IMR-90 (cell line): ENCODE data around the gene RAB20.

Source experiments
- BHLHE40 ChIP-seq: fragments of 150-350 bp; IDR thresholded peaks from 2 replicates; pipeline ENCODE4 v1.6.1; 2016; ENCODE audit warnings: mild to moderate bottlenecking, low read depth, low read length
- CEBPB ChIP-seq: IDR thresholded peaks from 2 replicates; pipeline ENCODE4 v1.6.1; 2012; ENCODE audit warnings: low read depth, low read length, improper control_type of control experiment
- CHD1 ChIP-seq: IDR thresholded peaks from 2 replicates; pipeline ENCODE4 v1.6.1; 2012; ENCODE audit warnings: low read depth, low read length, improper control_type of control experiment
- MAFK ChIP-seq: IDR thresholded peaks from 2 replicates; pipeline ENCODE4 v1.6.1; 2012; ENCODE audit warnings: low read depth, low read length, improper control_type of control experiment
- MXI1 ChIP-seq: IDR thresholded peaks from 2 replicates; pipeline ENCODE4 v1.6.1; 2012; ENCODE audit warnings: low read depth, mild to moderate bottlenecking, low read length, moderate library complexity, borderline replicate concordance
- NFE2L2 ChIP-seq: fragments of 150-350 bp; IDR thresholded peaks from 2 replicates; pipeline ENCODE4 v1.6.1; 2016; ENCODE audit warnings: low read depth, mild to moderate bottlenecking, low read length
- POLR2A ChIP-seq: IDR thresholded peaks from 2 replicates; pipeline ENCODE4 v1.6.1; 2012; ENCODE audit warnings: mild to moderate bottlenecking, low read depth, low read length
- RAD21 ChIP-seq: IDR thresholded peaks from 2 replicates; pipeline ENCODE4 v1.6.1; 2012; ENCODE audit warnings: low read length, improper control_type of control experiment
- RCOR1 ChIP-seq: IDR thresholded peaks from 2 replicates; pipeline ENCODE4 v1.6.1; 2012; ENCODE audit warnings: mild to moderate bottlenecking, low read length, improper control_type of control experiment; ENCODE audit not compliant: insufficient replicate concordance
- RFX5 ChIP-seq: IDR thresholded peaks from 2 replicates; pipeline ENCODE4 v1.8.0; 2012; ENCODE audit warnings: low read depth, mild to moderate bottlenecking, low read length, moderate library complexity
- SMC3 ChIP-seq: fragments of 150-350 bp; IDR thresholded peaks from 2 replicates; pipeline ENCODE4 v1.6.1; 2016; ENCODE audit warnings: low read depth, mild to moderate bottlenecking, antibody characterized with exemption, low read length, moderate library complexity
- TF ChIP-seq, protein P1 (sequence below): conservative IDR thresholded peaks from 2 replicates; pipeline ENCODE4 v1.5.1; 2012; ENCODE audit warnings: mild to moderate bottlenecking, low read depth, low read length, improper control_type of control experiment
- TF ChIP-seq, protein P2 (sequence below): fragments of 150-350 bp; IDR thresholded peaks from 2 replicates; pipeline ENCODE4 v1.6.1; 2016; ENCODE audit warnings: low read depth, mild to moderate bottlenecking, low read length, moderate library complexity, borderline replicate concordance

DNA sequence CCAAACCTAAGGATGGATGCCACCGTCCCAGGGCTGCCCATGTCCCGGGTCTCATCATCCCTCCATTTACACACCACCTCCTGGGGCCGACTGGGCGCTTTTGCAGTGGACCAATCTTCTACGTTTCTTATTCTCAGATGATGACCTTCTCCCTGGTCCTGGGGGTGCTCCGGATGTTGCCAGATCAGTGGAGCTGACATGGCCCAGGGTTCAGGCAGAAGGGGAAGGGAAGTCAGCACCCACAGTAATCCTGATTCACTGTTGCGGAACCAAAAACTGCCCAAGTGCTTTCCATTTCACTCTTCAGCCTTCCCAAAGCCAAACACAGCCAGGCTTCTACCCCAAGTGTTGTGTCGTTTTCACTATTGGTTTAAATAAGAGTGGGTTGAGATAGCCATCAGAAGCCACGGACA lies 29.8 kb downstream of the RAB20 start:
- no peak for TF ChIP-seq MAFK
- TF ChIP-seq, protein P1, sequence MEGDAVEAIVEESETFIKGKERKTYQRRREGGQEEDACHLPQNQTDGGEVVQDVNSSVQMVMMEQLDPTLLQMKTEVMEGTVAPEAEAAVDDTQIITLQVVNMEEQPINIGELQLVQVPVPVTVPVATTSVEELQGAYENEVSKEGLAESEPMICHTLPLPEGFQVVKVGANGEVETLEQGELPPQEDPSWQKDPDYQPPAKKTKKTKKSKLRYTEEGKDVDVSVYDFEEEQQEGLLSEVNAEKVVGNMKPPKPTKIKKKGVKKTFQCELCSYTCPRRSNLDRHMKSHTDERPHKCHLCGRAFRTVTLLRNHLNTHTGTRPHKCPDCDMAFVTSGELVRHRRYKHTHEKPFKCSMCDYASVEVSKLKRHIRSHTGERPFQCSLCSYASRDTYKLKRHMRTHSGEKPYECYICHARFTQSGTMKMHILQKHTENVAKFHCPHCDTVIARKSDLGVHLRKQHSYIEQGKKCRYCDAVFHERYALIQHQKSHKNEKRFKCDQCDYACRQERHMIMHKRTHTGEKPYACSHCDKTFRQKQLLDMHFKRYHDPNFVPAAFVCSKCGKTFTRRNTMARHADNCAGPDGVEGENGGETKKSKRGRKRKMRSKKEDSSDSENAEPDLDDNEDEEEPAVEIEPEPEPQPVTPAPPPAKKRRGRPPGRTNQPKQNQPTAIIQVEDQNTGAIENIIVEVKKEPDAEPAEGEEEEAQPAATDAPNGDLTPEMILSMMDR, result no peak
- no peak for TF ChIP-seq RAD21
- no peak for TF ChIP-seq CHD1
- TF ChIP-seq POLR2A, result no peak
- TF ChIP-seq RFX5, result no peak
- TF ChIP-seq CEBPB, result no peak
- TF ChIP-seq NFE2L2, result no peak
- TF ChIP-seq SMC3, result no peak
- TF ChIP-seq, protein P2, sequence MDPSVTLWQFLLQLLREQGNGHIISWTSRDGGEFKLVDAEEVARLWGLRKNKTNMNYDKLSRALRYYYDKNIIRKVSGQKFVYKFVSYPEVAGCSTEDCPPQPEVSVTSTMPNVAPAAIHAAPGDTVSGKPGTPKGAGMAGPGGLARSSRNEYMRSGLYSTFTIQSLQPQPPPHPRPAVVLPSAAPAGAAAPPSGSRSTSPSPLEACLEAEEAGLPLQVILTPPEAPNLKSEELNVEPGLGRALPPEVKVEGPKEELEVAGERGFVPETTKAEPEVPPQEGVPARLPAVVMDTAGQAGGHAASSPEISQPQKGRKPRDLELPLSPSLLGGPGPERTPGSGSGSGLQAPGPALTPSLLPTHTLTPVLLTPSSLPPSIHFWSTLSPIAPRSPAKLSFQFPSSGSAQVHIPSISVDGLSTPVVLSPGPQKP, result no peak
- TF ChIP-seq BHLHE40, result no peak
- TF ChIP-seq MXI1, result no peak
- TF ChIP-seq RCOR1, result no peak
